ENCODE results near the gene EPHB2.
A peak's percentile ranks its signal among the peaks of the same experiment; 100 is the strongest.

The EPHB2 gene

GRCh38 chr1:22782406-22782805, 71.8 kb downstream of the EPHB2 start:
- DNase-seq, result no peak

GRCh38 chr1:22784317-22784716, 73.7 kb downstream of the EPHB2 start:
- no peak for DNase-seq

GRCh38 chr1:22784737-22785136, 74.1 kb downstream of the EPHB2 start:
- no peak for DNase-seq

- DNase-seq, result no peak
Observed at GRCh38 chr1:22786101-22786500, 75.5 kb downstream of the EPHB2 start.

GRCh38 chr1:22786719-22787489, 76.3 kb downstream of the EPHB2 start:
- DNase-seq, result no peak

- DNase-seq, result no peak
Observed at GRCh38 chr1:22787636-22788035, 77.0 kb downstream of the EPHB2 start.

- DNase-seq, result peak; percentile 57
Observed at GRCh38 chr1:22788254-22788661, 77.6 kb downstream of the EPHB2 start.

GRCh38 chr1:22789356-22789994, 78.8 kb downstream of the EPHB2 start:
- DNase-seq, result no peak

GRCh38 chr1:22790232-22791008, 79.8 kb downstream of the EPHB2 start:
- peak; percentile 85 for DNase-seq

- peak; percentile 83 for DNase-seq
Observed at GRCh38 chr1:22791831-22792347, 81.2 kb downstream of the EPHB2 start.

- DNase-seq, result peak; percentile 62
Observed at GRCh38 chr1:22792396-22793160, 81.9 kb downstream of the EPHB2 start.

- DNase-seq, result no peak
Observed at GRCh38 chr1:22793647-22794046, 83.0 kb downstream of the EPHB2 start.

GRCh38 chr1:22794647-22795365, 84.2 kb downstream of the EPHB2 start:
- peak; percentile 86 for DNase-seq

- DNase-seq, result no peak
Observed at GRCh38 chr1:22795366-22795714, 84.7 kb downstream of the EPHB2 start.

- DNase-seq, result no peak
Observed at GRCh38 chr1:22796642-22797041, 86.0 kb downstream of the EPHB2 start.

GRCh38 chr1:22798083-22798482, 87.4 kb downstream of the EPHB2 start:
- DNase-seq, result no peak

- DNase-seq, result no peak
Observed at GRCh38 chr1:22799971-22800370, 89.3 kb downstream of the EPHB2 start.

GRCh38 chr1:22800629-22801028, 90.0 kb downstream of the EPHB2 start:
- DNase-seq, result no peak

GRCh38 chr1:22801347-22801746, 90.7 kb downstream of the EPHB2 start:
- DNase-seq, result no peak

GRCh38 chr1:22801761-22802160, 91.1 kb downstream of the EPHB2 start:
- no peak for DNase-seq

- DNase-seq, result no peak
Observed at GRCh38 chr1:22803833-22804232, 93.2 kb downstream of the EPHB2 start.

- no peak for DNase-seq
Observed at GRCh38 chr1:22804406-22804805, 93.8 kb downstream of the EPHB2 start.

All from femur (tissue), 1 donor.